Body of pancreas (tissue), 4 donors: ENCODE results near the gene EGFL7.

Source experiments
- POLR2A ChIP-seq, 3 donors: fragments of 450-650 bp; IDR thresholded peaks; one replicate each; pipeline ENCODE4 v1.6.1; 2016; ENCODE audit warnings: antibody characterized with exemption in 3 of 3, mild to moderate bottlenecking in 2 of 3
- TF ChIP-seq, protein P1 (sequence below), 7 experiments: fragments of 450-650 bp in 4 of 7; fragments of 200-600 bp in 3 of 7; sonication (generic) in 3 of 7; IDR thresholded peaks; one replicate each; pipeline ENCODE4 v1.5.1; 2016 to 2019; ENCODE audit warnings: antibody characterized with exemption in 7 of 7

DNA sequence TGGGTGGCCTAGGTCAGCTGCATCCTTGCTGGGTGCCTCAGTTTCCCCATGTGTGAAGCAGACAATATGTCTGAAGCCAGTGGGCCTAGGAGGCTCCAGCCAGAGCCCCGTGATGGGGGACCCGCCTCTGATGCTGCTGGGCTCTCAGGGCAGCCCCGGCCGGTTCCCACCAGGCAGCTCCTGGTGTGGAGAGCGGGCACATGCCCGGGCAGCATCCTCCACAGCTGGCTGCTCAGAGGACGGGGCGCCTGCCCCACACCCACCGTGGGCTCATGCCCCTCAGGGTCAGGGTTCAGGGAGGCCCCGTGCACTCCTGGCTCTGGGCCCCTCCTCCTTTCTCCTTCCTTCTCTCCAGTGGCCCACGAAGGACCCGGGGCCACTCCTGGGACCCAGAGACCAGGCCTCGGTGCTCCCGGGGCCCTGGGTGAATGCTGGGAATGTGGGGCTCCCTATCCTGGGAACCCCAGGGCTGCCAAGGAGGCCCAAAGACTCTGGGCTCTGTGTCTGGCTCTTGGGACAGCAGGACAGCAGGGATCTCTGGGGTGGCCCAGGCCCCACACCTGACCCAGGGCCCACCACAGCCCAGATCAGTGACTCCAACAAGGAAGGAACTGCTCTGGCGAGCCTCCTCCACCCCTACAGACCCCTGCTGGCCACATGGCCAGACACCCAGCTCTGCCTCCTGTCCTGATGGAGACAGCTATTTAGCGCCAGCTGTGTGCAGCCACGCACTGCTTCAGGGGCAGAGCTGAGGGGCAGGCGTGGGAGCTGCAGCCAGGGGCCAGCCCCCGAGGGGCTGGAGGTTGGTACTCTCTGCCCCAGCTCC is 39.5 kb upstream of the EGFL7 start:
- TF ChIP-seq, protein P1, sequence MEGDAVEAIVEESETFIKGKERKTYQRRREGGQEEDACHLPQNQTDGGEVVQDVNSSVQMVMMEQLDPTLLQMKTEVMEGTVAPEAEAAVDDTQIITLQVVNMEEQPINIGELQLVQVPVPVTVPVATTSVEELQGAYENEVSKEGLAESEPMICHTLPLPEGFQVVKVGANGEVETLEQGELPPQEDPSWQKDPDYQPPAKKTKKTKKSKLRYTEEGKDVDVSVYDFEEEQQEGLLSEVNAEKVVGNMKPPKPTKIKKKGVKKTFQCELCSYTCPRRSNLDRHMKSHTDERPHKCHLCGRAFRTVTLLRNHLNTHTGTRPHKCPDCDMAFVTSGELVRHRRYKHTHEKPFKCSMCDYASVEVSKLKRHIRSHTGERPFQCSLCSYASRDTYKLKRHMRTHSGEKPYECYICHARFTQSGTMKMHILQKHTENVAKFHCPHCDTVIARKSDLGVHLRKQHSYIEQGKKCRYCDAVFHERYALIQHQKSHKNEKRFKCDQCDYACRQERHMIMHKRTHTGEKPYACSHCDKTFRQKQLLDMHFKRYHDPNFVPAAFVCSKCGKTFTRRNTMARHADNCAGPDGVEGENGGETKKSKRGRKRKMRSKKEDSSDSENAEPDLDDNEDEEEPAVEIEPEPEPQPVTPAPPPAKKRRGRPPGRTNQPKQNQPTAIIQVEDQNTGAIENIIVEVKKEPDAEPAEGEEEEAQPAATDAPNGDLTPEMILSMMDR (IDR thresholded peaks at IDR 0.05) = no peak
- TF ChIP-seq POLR2A (IDR thresholded peaks at IDR 0.05) = no peak
